Uterus (tissue), 4 donors: ENCODE data around the gene MGRN1. TPM values are rescaled to one million over a fixed set of nuclear protein-coding genes. Genes with fewer than 3 reads are reported as not detected.
A peak's percentile ranks its signal among the peaks of the same experiment; 100 is the strongest.

Source experiments
- DNase-seq, 2 donors: peaks; one replicate each; pipeline ENCODE4 v3.0.0-alpha.2; 2019 to 2020
- H3K27ac ChIP-seq, 2 donors: fragments of 200-600 bp; sonication (generic); 1 replicate in 1 of 2; 2 replicates in 1 of 2; pipeline ENCODE4 v1.5.1; 2016 to 2018
- H3K27me3 ChIP-seq, 2 donors: fragments of 200-600 bp; sonication (generic); one replicate each; pipeline ENCODE4 v1.5.1; 2018 to 2019; ENCODE audit warnings: control low read depth in 1 of 2
- H3K36me3 ChIP-seq, 2 donors: fragments of 200-600 bp; sonication (generic); one replicate each; pipeline ENCODE4 v1.5.1; 2019; ENCODE audit warnings: control low read depth in 1 of 2
- H3K4me1 ChIP-seq, 2 donors: fragments of 200-600 bp; sonication (generic); one replicate each; pipeline ENCODE4 v1.5.1; 2018 to 2019; ENCODE audit warnings: control low read depth in 1 of 2
- H3K4me3 ChIP-seq, 2 donors: fragments of 200-600 bp; sonication (generic); 1 replicate in 1 of 2; 2 replicates in 1 of 2; pipeline ENCODE4 v1.5.1; 2018 to 2019; ENCODE audit warnings: mild to moderate bottlenecking in 1 of 2
- H3K9me3 ChIP-seq, 2 donors: fragments of 200-600 bp; sonication (generic); one replicate each; pipeline ENCODE4 v1.5.1; 2019; ENCODE audit warnings: control low read depth in 1 of 2
- POLR2A ChIP-seq, 2 donors: fragments of 450-650 bp; IDR thresholded peaks; one replicate each; pipeline ENCODE4 v1.6.1; 2016; ENCODE audit warnings: antibody characterized with exemption in 2 of 2, mild to moderate bottlenecking in 1 of 2, moderate library complexity in 1 of 2
- intact Hi-C: fragments of 100-400 bp; cut with DNase I; formaldehyde crosslinking; loops from one replicate; pipeline ENCODE4 v1.15.1; 2023; ENCODE audit warnings: low total_unique reads
- total RNA-seq, 4 donors: library from RNA; depleted of rRNA in 3 of 4; stranded (reverse); fragments of >200 nt in 3 of 4; gene quantifications; one replicate each; pipeline versions ENCODE4 v1.1.0 to v1.2.4, GENCODE V29; 2014 to 2023
- TF ChIP-seq, protein P1 (sequence below), 4 experiments: fragments of 200-600 bp in 2 of 4; fragments of 450-650 bp in 2 of 4; sonication (generic) in 2 of 4; IDR thresholded peaks; one replicate each; pipeline ENCODE4 v1.5.1; 2016 to 2019; ENCODE audit warnings: antibody characterized with exemption in 4 of 4, mild to moderate bottlenecking in 2 of 4, moderate library complexity in 1 of 4
- donor health status: DM: yes; HTN: yes; CAD: no.

MGRN1 gene
- total RNA-seq, 4 donors from 2014 or later: 19.0 to 107 (median 68.6) TPM

DNA sequence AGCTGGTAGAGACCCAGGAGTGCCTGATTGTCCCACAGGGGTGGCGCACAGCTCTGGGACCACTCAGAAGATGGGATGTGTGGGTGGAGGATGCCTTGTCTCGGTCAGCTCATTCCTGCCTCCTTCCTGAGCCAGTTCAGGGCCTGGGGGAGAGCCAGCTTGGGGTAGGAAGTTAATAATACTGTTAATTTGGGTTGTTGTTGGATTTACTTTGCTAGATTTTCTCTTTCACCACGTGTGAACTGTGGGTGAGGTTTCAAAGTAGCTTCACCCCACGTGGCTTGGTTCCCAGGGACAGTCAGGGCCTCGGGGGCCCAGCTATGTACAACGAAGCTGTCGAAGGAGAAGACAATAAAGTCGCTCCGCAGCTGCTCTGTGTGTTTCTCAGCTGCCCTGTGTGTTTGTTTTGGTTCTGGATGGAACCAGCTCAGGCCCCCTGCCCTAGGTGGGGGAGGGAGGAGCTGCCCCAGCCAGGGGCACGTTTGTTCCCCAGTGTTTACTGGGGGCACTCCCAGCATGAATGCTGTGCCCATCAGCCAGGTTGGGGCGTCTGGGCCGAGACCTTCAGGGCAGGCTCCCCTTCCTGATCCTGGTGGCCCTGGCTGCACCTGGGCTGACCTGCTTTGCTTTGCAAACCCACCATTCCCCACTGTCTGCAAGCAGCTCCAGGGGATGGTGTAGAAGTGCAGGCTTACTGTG is 71.0 kb downstream of the MGRN1 start:
- Histone ChIP-seq H3K27me3 (no peaks in the 10 kb centered on the region), H3K4me1 (peaks cover 6 to 15% of the 10 kb centered on the region in 2 donors), H3K27ac (peak overlapping the region; percentile 69 to 96), H3K36me3 (no peaks in the 10 kb centered on the region), H3K9me3 (no peaks in the 10 kb centered on the region), H3K4me3 (no peak overlapping the region)
- TF ChIP-seq, protein P1, sequence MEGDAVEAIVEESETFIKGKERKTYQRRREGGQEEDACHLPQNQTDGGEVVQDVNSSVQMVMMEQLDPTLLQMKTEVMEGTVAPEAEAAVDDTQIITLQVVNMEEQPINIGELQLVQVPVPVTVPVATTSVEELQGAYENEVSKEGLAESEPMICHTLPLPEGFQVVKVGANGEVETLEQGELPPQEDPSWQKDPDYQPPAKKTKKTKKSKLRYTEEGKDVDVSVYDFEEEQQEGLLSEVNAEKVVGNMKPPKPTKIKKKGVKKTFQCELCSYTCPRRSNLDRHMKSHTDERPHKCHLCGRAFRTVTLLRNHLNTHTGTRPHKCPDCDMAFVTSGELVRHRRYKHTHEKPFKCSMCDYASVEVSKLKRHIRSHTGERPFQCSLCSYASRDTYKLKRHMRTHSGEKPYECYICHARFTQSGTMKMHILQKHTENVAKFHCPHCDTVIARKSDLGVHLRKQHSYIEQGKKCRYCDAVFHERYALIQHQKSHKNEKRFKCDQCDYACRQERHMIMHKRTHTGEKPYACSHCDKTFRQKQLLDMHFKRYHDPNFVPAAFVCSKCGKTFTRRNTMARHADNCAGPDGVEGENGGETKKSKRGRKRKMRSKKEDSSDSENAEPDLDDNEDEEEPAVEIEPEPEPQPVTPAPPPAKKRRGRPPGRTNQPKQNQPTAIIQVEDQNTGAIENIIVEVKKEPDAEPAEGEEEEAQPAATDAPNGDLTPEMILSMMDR (IDR thresholded peaks at IDR 0.05): no peak
- no peak for TF ChIP-seq POLR2A (IDR thresholded peaks at IDR 0.05)
- DNase-seq: no peak
- intact Hi-C loops: no loop called here

DNA sequence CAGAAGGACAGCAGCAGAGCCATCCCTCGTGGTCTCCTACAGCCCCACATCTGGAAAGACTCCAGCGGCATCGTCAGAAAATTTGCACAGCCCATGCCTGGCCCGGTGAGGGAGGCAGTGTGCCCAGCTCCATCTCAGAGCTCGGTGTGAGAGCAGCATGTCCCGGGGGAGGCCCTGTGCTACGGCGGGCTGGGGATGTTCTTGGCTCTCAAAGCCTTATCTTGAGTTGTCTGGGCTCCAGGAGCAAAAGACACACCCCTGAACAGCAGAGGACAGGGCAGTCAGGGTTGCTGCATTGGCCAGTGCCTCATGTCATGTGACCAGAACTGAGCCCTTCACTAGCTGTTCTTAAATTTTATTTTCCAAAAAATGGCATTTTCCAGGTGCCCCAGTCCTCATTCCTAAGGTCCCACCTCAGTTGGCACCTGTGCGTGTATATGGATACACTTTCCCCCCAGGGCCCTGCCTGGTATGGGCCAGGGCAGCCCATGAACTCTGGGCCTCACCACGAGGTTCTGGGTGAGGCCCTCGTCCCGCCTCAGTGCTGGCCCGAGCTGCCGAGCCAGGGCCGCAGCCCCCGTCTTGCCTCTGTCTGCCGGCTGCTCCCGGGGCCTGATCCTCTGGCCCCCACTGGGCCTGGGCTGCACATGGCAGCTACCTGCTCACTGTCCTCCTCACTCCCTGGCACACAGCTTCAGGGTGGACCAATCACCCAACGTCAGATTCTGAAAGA is 71.7 kb downstream of the MGRN1 start:
- Histone ChIP-seq H3K9me3 (no peaks in the 10 kb centered on the region), H3K4me3 (no peak overlapping the region), H3K36me3 (no peaks in the 10 kb centered on the region), H3K27me3 (no peaks in the 10 kb centered on the region), H3K27ac (peak overlapping the region; percentile 69 to 96), H3K4me1 (peaks cover 6 to 15% of the 10 kb centered on the region in 2 donors)
- TF ChIP-seq, protein P1 (IDR thresholded peaks at IDR 0.05): no peak
- intact Hi-C loops: no loop called here
- peak; percentile 65 to 81 for DNase-seq

DNA sequence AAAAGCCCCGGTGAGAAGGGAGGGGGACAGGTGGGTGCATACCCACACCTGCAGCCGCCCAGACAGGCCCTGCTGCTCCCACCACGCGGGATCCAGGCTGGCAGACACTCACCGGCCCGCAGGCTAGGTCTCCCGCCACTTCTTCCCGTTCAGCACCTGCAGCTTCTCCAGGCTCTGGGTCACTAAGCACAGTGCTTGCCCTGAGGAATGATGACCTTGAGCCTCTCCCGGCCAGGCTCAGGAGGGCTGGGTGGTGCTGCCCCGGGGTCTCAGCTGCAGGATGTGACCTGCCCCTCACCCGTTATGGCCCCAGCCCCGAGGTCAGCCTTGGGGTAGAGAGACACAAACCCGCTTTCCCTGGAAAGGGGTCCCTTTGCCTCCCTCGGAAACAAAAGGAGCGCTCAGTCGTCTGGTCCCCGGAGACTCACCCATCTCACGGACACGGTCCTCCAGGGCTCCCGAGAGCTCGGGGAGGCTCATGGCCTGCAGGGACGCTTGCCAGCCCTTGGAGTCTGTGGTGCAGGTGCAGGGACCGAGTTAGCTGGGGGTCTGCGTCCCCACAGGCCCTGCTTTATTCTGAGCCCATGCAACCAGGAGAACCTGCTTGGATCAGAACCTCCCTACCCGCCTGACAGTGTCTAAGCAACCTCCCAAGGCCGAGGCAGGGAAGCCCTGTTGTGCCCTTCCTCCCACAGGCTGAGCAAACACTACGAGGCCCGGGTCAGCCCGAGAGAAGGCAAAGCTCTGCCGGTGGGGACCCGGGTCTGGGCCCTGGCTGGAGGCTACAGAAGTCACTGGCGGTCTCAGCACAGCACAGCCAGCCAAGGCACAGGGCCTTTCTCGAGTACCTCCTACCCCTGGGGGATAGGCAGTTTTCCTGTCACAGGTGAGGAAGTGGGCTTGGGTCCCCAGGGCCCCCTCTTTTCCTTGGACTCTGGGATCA is 72.5 kb downstream of the MGRN1 start:
- peaks cover 6 to 15% of the 10 kb centered on the region in 2 donors for H3K4me1 ChIP-seq
- no peaks in the 10 kb centered on the region for H3K27me3 ChIP-seq
- H3K27ac ChIP-seq: peak overlapping the region; percentile 69 to 96
- no peak for TF ChIP-seq POLR2A (IDR thresholded peaks at IDR 0.05)
- TF ChIP-seq, protein P1 (IDR thresholded peaks at IDR 0.05): no peak
- intact Hi-C loops: no loop called here
- peak; percentile 17 to 20 for DNase-seq
- no peaks in the 10 kb centered on the region for H3K9me3 ChIP-seq
- no peaks in the 10 kb centered on the region for H3K36me3 ChIP-seq
- no peak overlapping the region for H3K4me3 ChIP-seq

DNA sequence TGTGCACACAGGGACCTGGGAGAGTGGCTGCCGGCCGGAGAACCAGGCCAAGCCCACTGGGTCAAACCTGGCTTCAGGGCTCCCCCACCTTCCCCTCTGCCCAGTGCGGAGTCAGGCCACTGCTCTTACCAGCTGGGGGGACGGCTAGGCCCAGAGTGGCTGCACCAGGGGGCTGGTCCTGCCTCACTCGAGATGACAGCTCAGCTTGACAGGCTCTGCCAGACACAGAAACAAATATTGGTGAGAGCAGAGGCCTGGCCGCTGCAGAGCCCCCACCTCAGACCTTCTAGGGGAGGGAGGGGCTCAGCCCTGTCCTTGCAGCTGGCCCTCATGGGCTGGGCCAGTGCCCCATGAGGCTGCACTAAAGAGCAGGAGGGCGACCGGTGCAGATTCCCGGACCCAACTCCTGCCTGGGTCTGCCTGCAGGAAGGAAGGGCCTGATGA is 73.2 kb downstream of the MGRN1 start:
- Histone ChIP-seq H3K27ac (peak overlapping the region in 1 of 2 donors; percentile 9), H3K27me3 (no peaks in the 10 kb centered on the region), H3K36me3 (no peaks in the 10 kb centered on the region), H3K4me1 (peaks cover 6 to 15% of the 10 kb centered on the region in 2 donors), H3K4me3 (no peak overlapping the region), H3K9me3 (no peaks in the 10 kb centered on the region)
- no peak for TF ChIP-seq POLR2A (IDR thresholded peaks at IDR 0.05)
- TF ChIP-seq, protein P1 (IDR thresholded peaks at IDR 0.05): no peak
- intact Hi-C loops: no loop called here
- DNase-seq: no peak
